Neuronal stem cell (in vitro differentiated cells): Measurements from ENCODE around the gene CCDC121.

Experiments used
- DNase-seq: peaks from one replicate; pipeline ENCODE4 v3.0.0-alpha.2; 2013; ENCODE audit warnings: low spot score
- H2AFZ ChIP-seq: one replicate; pipeline ENCODE4 v1.6.1; 2013; ENCODE audit warnings: mild to moderate bottlenecking, low read length, inconsistent platforms
- H2AK5ac ChIP-seq: 2 replicates; pipeline ENCODE4 v1.6.1; 2013; ENCODE audit warnings: low read depth, mild to moderate bottlenecking, inconsistent platforms, low read length, moderate library complexity, mixed read lengths
- H2BK120ac ChIP-seq: 2 replicates; pipeline ENCODE4 v1.6.1; 2013; ENCODE audit warnings: low read depth, mild to moderate bottlenecking, inconsistent platforms, low read length, moderate library complexity, mixed read lengths
- H2BK12ac ChIP-seq: one replicate; pipeline ENCODE4 v1.6.1; 2013; ENCODE audit warnings: low read length, inconsistent platforms
- H2BK15ac ChIP-seq: 2 replicates; pipeline ENCODE4 v1.6.1; 2013; ENCODE audit warnings: mild to moderate bottlenecking, low read length, inconsistent platforms, mixed read lengths
- H2BK5ac ChIP-seq: one replicate; pipeline ENCODE4 v1.6.1; 2013; ENCODE audit warnings: inconsistent platforms, mild to moderate bottlenecking, low read length, moderate library complexity
- H3K14ac ChIP-seq: one replicate; pipeline ENCODE4 v1.6.1; 2013; ENCODE audit warnings: low read length, inconsistent platforms
- H3K18ac ChIP-seq: 2 replicates; pipeline ENCODE4 v1.6.1; 2013; ENCODE audit warnings: low read length, inconsistent platforms
- H3K23ac ChIP-seq: 2 replicates; pipeline ENCODE4 v1.6.1; 2013; ENCODE audit warnings: low read depth, mild to moderate bottlenecking, mixed read lengths, low read length, inconsistent platforms; ENCODE audit not compliant: poor library complexity
- H3K27ac ChIP-seq: replicated peaks from 3 replicates; pipeline ENCODE4 v1.5.1; 2013; ENCODE audit warnings: low read length, inconsistent platforms
- H3K27me3 ChIP-seq, 3 experiments: 2 replicates each; pipeline ENCODE4 v1.6.1; 2013; ENCODE audit warnings: low read length in 3 of 3, mild to moderate bottlenecking in 2 of 3, inconsistent platforms in 1 of 3, low read depth in 1 of 3, mixed read lengths in 1 of 3, moderate library complexity in 1 of 3; ENCODE audit not compliant: control insufficient read depth in 3 of 3, insufficient read depth in 3 of 3
- H3K36me3 ChIP-seq, 2 donors: replicated peaks in 1 of 2; 2 replicates each; pipeline ENCODE4 v1.6.1; 2013; ENCODE audit warnings: low read length in 2 of 2; ENCODE audit not compliant: control insufficient read depth in 2 of 2, insufficient read depth in 2 of 2
- H3K4ac ChIP-seq: 2 replicates; pipeline ENCODE4 v1.6.1; 2013; ENCODE audit warnings: inconsistent platforms, mild to moderate bottlenecking, low read length, moderate library complexity
- H3K4me1 ChIP-seq, 2 donors: 1 replicate in 1 of 2; 2 replicates in 1 of 2; pipeline ENCODE4 v1.6.1; 2013; ENCODE audit warnings: low read length in 2 of 2, low read depth in 1 of 2; ENCODE audit not compliant: control insufficient read depth in 2 of 2, insufficient read depth in 1 of 2
- H3K4me2 ChIP-seq: one replicate; pipeline ENCODE4 v1.6.1; 2013; ENCODE audit warnings: mild to moderate bottlenecking, low read length, inconsistent platforms; ENCODE audit not compliant: insufficient read depth, poor library complexity, severe bottlenecking
- H3K4me3 ChIP-seq, 2 donors: 2 replicates each; pipeline ENCODE4 v1.5.1; 2013; ENCODE audit warnings: low read length in 2 of 2, mild to moderate bottlenecking in 2 of 2, inconsistent platforms in 1 of 2, moderate library complexity in 1 of 2
- H3K79me1 ChIP-seq: one replicate; pipeline ENCODE4 v1.6.1; 2013; ENCODE audit warnings: low read depth, mild to moderate bottlenecking, inconsistent platforms, low read length, moderate library complexity
- H3K9ac ChIP-seq: one replicate; pipeline ENCODE4 v1.6.1; 2013; ENCODE audit warnings: mild to moderate bottlenecking, low read depth, low read length, inconsistent platforms; ENCODE audit not compliant: poor library complexity
- H3K9me3 ChIP-seq, 2 donors: replicated peaks in 1 of 2; 2 replicates each; pipeline versions ENCODE3 to v1.6.1; 2013; ENCODE audit warnings: low read length in 2 of 2, mild to moderate bottlenecking in 2 of 2, inconsistent platforms in 1 of 2, low read depth in 1 of 2, mixed read lengths in 1 of 2, moderate library complexity in 1 of 2; ENCODE audit not compliant: control insufficient read depth in 2 of 2, insufficient read depth in 1 of 2
- H4K8ac ChIP-seq: one replicate; pipeline ENCODE4 v1.6.1; 2013; ENCODE audit warnings: low read depth, mild to moderate bottlenecking, inconsistent platforms, low read length, moderate library complexity
- H4K91ac ChIP-seq: one replicate; pipeline ENCODE4 v1.6.1; 2013; ENCODE audit warnings: low read length, low read depth, mild to moderate bottlenecking, inconsistent platforms; ENCODE audit not compliant: poor library complexity
- WGBS, 2 donors: extraction: QIAGEN DNeasy Blood & Tissue Kit; methylation state at CpG; one replicate each; pipeline ENCODE4 v1.1.7; 2013; ENCODE audit warnings: missing lambda C conversion rate in 2 of 2, mixed read lengths in 1 of 2; ENCODE audit not compliant: insufficient read length in 2 of 2, insufficient replicate concordance in 1 of 2; ENCODE audit errors: extremely low coverage in 2 of 2; 5-methylcytosine and 5-hydroxymethylcytosine counted together

Gene CCDC121

GRCh38 chr2:27583390-27583915 is 45.4 kb downstream of the CCDC121 start:
- H3K79me1 ChIP-seq = peaks cover 5% of the 10 kb centered on the region
- no peak for DNase-seq
- no peak overlapping the region for H4K8ac ChIP-seq
- WGBS, 2 donors = no CpG with 5 or more reads among the region's 12 CpGs
- H3K14ac ChIP-seq = no peak overlapping the region
- no peak overlapping the region for H2BK120ac ChIP-seq
- peak overlapping the region; percentile 71 for H3K9ac ChIP-seq
- H3K36me3 ChIP-seq = no peaks in the 10 kb centered on the region
- no peaks in the 10 kb centered on the region for H3K27me3 ChIP-seq
- H2BK15ac ChIP-seq = no peak overlapping the region
- H3K4me3 ChIP-seq = peak overlapping the region; percentile 88 to 97
- no peak overlapping the region for H3K23ac ChIP-seq
- no peak overlapping the region for H3K27ac ChIP-seq
- H2AFZ ChIP-seq = peak overlapping the region; percentile 96
- peak overlapping the region; percentile 59 for H3K4me2 ChIP-seq
- no peak overlapping the region for H3K18ac ChIP-seq
- H3K9me3 ChIP-seq = peaks cover 0 to 32% of the 10 kb centered on the region in 2 donors
- H3K4ac ChIP-seq = no peak overlapping the region
- peaks cover 2 to 4% of the 10 kb centered on the region in 2 donors for H3K4me1 ChIP-seq
- no peak overlapping the region for H4K91ac ChIP-seq
- H2AK5ac ChIP-seq = no peak overlapping the region
- H2BK12ac ChIP-seq = no peak overlapping the region
- no peak overlapping the region for H2BK5ac ChIP-seq

- Histone ChIP-seq H2AK5ac (peak within 1 kb of the TSS; percentile 46), H2BK120ac (no peak within 1 kb of the TSS), H2BK12ac (no peak within 1 kb of the TSS), H3K4me3 (peak within 1 kb of the TSS; percentile 88 to 97), H3K79me1 (peaks cover 5% of the 10 kb centered on the region), H4K8ac (no peak within 1 kb of the TSS), H3K14ac (no peak within 1 kb of the TSS), H3K18ac (peak within 1 kb of the TSS; percentile 77), H3K9ac (peak within 1 kb of the TSS; percentile 71), H3K4ac (no peak within 1 kb of the TSS), H2BK15ac (no peak within 1 kb of the TSS), H3K27me3 (no peaks in the 10 kb centered on the region), H4K91ac (no peak within 1 kb of the TSS), H3K9me3 (peaks cover 0 to 35% of the 10 kb centered on the region in 2 donors), H3K4me1 (peaks cover 2 to 4% of the 10 kb centered on the region in 2 donors), H3K36me3 (no peaks in the 10 kb centered on the region), H3K27ac (peak within 1 kb of the TSS; percentile 12), H2AFZ (peak within 1 kb of the TSS; percentile 96), H3K23ac (peak within 1 kb of the TSS; percentile 5), H3K4me2 (peak within 1 kb of the TSS; percentile 59), H2BK5ac (no peak within 1 kb of the TSS)
- WGBS, 2 donors = no CpG with 5 or more reads among the region's 38 CpGs
- peak; percentile 89 for DNase-seq
Observed at GRCh38 chr2:27582695-27583389, 46.0 kb downstream of the CCDC121 start, which contains the start of gene ZNF512. ZNF512 (plus strand) TSS chr2:27583042; CDS start chr2:27583113, 71 bp downstream.

GRCh38 chr2:27582129-27582694 is 46.6 kb downstream of the CCDC121 start:
- H3K4me2 ChIP-seq = peak overlapping the region; percentile 55
- H3K9me3 ChIP-seq = peaks cover 0 to 38% of the 10 kb centered on the region in 2 donors
- H2BK5ac ChIP-seq = no peak overlapping the region
- no peak overlapping the region for H4K8ac ChIP-seq
- H3K36me3 ChIP-seq = no peaks in the 10 kb centered on the region
- H2AFZ ChIP-seq = peak overlapping the region; percentile 96
- H3K27ac ChIP-seq = peak overlapping the region; percentile 12
- H3K9ac ChIP-seq = no peak overlapping the region
- no peak overlapping the region for H3K4ac ChIP-seq
- H3K4me1 ChIP-seq = peaks cover 2 to 4% of the 10 kb centered on the region in 2 donors
- no peak overlapping the region for H4K91ac ChIP-seq
- H3K23ac ChIP-seq = peak overlapping the region; percentile 5
- H3K14ac ChIP-seq = no peak overlapping the region
- DNase-seq = no peak
- no peak overlapping the region for H2BK120ac ChIP-seq
- H3K79me1 ChIP-seq = peaks cover 5% of the 10 kb centered on the region
- H2BK15ac ChIP-seq = no peak overlapping the region
- WGBS, 2 donors = no CpG with 5 or more reads among the region's 16 CpGs
- no peak overlapping the region for H2BK12ac ChIP-seq
- peak overlapping the region in 1 of 2 donors; percentile 97 for H3K4me3 ChIP-seq
- H3K18ac ChIP-seq = peak overlapping the region; percentile 77
- peak overlapping the region; percentile 46 for H2AK5ac ChIP-seq
- no peaks in the 10 kb centered on the region for H3K27me3 ChIP-seq
